Type B pancreatic cell (in vitro differentiated cells): ENCODE results near the gene TRAF3. TPM values are rescaled to one million over a fixed set of nuclear protein-coding genes. Genes with fewer than 3 reads are reported as not detected.
"Not testable (repeated sequence)": the region's sequence is repeated elsewhere in the genome, so short reads cannot be mapped to it uniquely, and the experiment has no call there.

ENCODE experiments used
- DNase-seq: peaks from one replicate; pipeline ENCODE4 v3.0.0; 2021; ENCODE audit warnings: mixed read lengths; ENCODE audit not compliant: unreplicated experiment; ENCODE audit errors: extremely low spot score
- H3K27ac Mint-ChIP-seq: 2 replicates; pipeline ENCODE4 v1.8.0; 2021; ENCODE audit warnings: mild to moderate bottlenecking, mixed read lengths
- H3K27me3 Mint-ChIP-seq: 2 replicates; pipeline ENCODE4 v1.8.0; 2021; ENCODE audit warnings: mixed read lengths
- H3K36me3 Mint-ChIP-seq: 2 replicates; pipeline ENCODE4 v1.8.0; 2021; ENCODE audit warnings: mixed read lengths
- H3K4me1 Mint-ChIP-seq: one replicate; pipeline ENCODE4 v1.8.0; 2021; ENCODE audit warnings: mixed read lengths; ENCODE audit not compliant: unreplicated experiment
- H3K4me3 Mint-ChIP-seq: 2 replicates; pipeline ENCODE4 v1.8.0; 2021; ENCODE audit warnings: mild to moderate bottlenecking, mixed read lengths
- H3K9me3 Mint-ChIP-seq: 2 replicates; pipeline ENCODE4 v1.8.0; 2021; ENCODE audit warnings: mixed read lengths
- total RNA-seq: library from RNA; stranded (reverse); gene quantifications from 2 replicates; pipeline ENCODE4 v1.2.1, GENCODE V29; 2021; ENCODE audit warnings: low replicate concordance
- TF ChIP-seq, protein P1 (sequence below): fragments of 200-600 bp; sonication (generic); conservative IDR thresholded peaks from 2 replicates; pipeline ENCODE4 v1.5.0; 2021; ENCODE audit warnings: antibody characterized with exemption, mild to moderate bottlenecking

TRAF3 gene
- total RNA-seq, 1 donor from 2014 or later, result 24.0 TPM

- H3K27me3 Mint-ChIP-seq, result no peaks in the 10 kb centered on the region
- H3K4me1 Mint-ChIP-seq, result peaks cover 11% of the 10 kb centered on the region
- no peak overlapping the region for H3K27ac Mint-ChIP-seq
- H3K36me3 Mint-ChIP-seq, result no peaks in the 10 kb centered on the region
- DNase-seq, result no peak
- H3K9me3 Mint-ChIP-seq, result no peaks in the 10 kb centered on the region
- TF ChIP-seq, protein P1, sequence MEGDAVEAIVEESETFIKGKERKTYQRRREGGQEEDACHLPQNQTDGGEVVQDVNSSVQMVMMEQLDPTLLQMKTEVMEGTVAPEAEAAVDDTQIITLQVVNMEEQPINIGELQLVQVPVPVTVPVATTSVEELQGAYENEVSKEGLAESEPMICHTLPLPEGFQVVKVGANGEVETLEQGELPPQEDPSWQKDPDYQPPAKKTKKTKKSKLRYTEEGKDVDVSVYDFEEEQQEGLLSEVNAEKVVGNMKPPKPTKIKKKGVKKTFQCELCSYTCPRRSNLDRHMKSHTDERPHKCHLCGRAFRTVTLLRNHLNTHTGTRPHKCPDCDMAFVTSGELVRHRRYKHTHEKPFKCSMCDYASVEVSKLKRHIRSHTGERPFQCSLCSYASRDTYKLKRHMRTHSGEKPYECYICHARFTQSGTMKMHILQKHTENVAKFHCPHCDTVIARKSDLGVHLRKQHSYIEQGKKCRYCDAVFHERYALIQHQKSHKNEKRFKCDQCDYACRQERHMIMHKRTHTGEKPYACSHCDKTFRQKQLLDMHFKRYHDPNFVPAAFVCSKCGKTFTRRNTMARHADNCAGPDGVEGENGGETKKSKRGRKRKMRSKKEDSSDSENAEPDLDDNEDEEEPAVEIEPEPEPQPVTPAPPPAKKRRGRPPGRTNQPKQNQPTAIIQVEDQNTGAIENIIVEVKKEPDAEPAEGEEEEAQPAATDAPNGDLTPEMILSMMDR, result no peak
- no peak overlapping the region for H3K4me3 Mint-ChIP-seq
Observed at GRCh38 chr14:102764220-102764671, 13.0 kb upstream of the TRAF3 start.

DNA sequence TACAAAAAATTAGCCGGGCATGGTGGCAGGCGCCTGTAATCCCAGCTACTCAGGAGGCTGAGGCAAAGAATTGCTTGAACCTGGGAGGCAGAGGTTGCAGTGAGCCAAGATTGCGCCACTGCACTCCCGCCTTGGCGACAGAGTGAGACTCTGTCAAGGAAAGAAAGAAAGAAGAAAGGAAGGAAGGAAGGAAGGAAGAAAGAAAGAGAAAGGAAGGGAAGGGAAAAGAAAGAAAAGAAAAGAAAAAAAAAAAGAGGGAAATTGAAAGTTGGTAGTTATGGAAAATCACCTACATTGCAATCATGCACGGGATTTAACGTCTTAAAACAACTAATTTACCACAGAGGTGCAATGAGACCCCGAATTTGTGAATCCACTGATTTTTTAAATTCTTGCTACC is 11.5 kb upstream of the TRAF3 start:
- H3K9me3 Mint-ChIP-seq, H3K4me3 Mint-ChIP-seq, H3K36me3 Mint-ChIP-seq, H3K4me1 Mint-ChIP-seq, H3K27ac Mint-ChIP-seq, H3K27me3 Mint-ChIP-seq, DNase-seq: not testable (repeated sequence)

DNA sequence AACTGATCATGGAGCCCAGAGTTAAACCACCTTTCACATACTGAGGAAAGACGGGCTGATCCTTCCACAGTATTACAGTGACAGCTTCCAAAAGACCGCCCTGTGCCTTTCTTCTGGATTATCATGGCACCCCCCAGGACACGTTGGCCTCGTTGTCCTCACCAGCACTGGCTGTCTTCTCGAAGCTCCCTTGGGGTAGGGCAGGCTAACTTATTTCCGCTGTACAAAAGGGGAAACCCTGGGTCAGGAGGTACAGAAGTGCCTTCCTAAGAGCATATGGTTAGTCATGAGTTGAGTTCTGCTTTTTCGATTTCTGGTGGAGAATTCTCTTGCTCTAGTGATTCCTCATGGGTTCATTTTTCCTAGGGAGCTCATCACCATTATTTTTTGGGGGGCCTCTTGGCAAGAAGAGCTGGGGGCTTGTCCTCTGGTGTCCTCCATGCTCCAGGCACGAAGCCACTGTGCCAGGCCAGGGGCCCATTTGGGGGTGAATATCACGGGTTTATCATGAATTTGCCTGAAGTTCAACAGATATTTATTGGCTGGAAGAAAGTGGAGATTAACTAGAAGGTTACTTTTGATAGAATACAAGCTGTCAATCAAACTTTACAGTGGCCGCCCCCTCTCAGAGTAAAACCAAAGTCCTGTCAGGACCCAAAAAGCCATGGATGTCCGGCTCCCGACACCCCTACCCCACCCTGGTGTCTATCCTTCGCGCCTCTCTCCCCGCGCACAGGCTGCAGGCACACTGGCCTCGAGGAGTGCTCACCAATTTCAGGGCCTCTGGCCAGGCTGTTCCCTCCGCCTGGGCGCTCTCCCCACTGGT is 8.8 kb upstream of the TRAF3 start:
- no peaks in the 10 kb centered on the region for H3K36me3 Mint-ChIP-seq
- no peak overlapping the region for H3K27ac Mint-ChIP-seq
- no peaks in the 10 kb centered on the region for H3K9me3 Mint-ChIP-seq
- peaks cover 3% of the 10 kb centered on the region for H3K4me1 Mint-ChIP-seq
- no peaks in the 10 kb centered on the region for H3K27me3 Mint-ChIP-seq
- no peak for DNase-seq
- TF ChIP-seq, protein P1, result no peak
- H3K4me3 Mint-ChIP-seq, result no peak overlapping the region

DNA sequence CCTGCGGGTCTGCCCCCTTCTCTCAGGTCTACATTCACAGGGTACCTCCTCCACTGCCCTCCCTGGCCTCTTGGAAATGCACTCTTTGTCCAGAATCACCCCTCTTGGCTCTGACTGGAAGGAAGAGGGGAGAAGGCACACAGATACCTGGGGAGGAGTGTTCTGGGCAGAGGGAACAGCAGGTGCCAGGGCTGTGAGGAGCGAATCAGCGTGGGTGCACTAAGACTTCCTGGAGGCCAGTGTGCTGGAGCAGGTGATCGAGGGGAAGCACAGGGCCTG is 8.3 kb upstream of the TRAF3 start:
- Mint-ChIP-seq H3K4me1 (peaks cover 3% of the 10 kb centered on the region), H3K27ac (no peak overlapping the region), H3K27me3 (no peaks in the 10 kb centered on the region), H3K36me3 (no peaks in the 10 kb centered on the region), H3K4me3 (no peak overlapping the region), H3K9me3 (no peaks in the 10 kb centered on the region)
- DNase-seq, result no peak
- TF ChIP-seq, protein P1, result no peak

DNA sequence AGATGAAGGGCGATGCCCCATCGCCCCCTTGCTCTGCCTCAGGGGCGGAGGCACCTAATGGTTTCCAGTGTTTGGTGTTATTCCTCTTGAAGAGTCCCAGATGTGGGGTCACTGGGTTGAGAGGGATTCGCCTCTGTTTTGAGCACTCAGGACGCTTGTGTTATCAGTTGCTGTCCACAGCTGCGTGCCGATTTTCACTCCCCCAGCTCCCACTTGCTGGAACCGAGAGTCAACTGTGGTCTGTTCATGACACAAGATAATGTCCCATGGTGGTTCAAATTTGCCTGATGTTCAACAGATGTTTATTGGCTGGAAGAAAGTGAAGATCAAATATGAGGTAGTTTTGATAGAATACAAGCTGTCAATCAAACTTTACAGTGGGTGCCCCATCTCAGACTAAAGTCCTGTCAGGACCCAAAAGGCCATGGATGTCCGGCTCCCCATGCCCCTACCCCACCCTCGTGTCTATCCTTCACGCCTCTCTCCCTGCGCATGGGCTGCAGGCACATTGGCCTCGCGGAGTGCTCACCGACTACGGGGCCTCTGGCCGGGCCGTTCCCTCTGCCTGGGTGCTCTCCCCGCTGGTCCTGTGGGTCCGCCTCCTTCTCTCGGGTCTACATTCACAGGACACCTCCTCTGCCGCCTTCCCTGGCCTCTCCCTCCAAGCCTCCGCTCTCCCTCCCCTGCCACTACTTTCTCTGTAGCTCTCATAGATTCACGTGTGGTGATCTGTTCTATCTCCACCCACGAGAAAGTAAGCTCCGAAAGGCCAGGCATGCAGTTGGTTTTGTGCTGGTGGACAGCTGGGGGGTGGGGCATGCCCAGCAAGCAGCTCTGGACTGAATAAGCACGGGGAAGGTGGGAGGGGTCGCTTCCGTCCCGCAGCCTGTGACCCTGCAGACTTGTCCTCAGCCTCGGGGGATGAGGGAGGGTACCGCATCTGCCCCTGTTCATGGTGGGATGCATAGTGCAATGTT is 6.8 kb upstream of the TRAF3 start:
- Mint-ChIP-seq H3K4me1 (peaks cover 9% of the 10 kb centered on the region), H3K27me3 (no peaks in the 10 kb centered on the region), H3K27ac (no peak overlapping the region), H3K9me3 (no peaks in the 10 kb centered on the region), H3K36me3 (no peaks in the 10 kb centered on the region), H3K4me3 (no peak overlapping the region)
- DNase-seq, result no peak
- TF ChIP-seq, protein P1, result no peak

- Mint-ChIP-seq H3K36me3 (no peaks in the 10 kb centered on the region), H3K9me3 (no peaks in the 10 kb centered on the region), H3K4me3 (no peak overlapping the region), H3K27me3 (no peaks in the 10 kb centered on the region), H3K4me1 (peaks cover 9% of the 10 kb centered on the region), H3K27ac (no peak overlapping the region)
- TF ChIP-seq, protein P1, result no peak
- no peak for DNase-seq
Observed at GRCh38 chr14:102771144-102771543, 6.1 kb upstream of the TRAF3 start.
